A673 (cell line): ENCODE measurements around the gene P2RY6.

Experiments used
- EZH2 ChIP-seq: fragments of 200-600 bp; sonication (generic); IDR thresholded peaks from 2 replicates; pipeline ENCODE4 v1.6.1; 2017; ENCODE audit warnings: borderline replicate concordance, low read depth, mild to moderate bottlenecking, mixed read lengths, antibody characterized with exemption, low read length; ENCODE audit not compliant: poor library complexity, severe bottlenecking
- TF ChIP-seq, protein P1 (sequence below): fragments of 300-800, 200-600 bp; sonication (generic); conservative IDR thresholded peaks from 2 replicates; pipeline ENCODE4 v1.5.1; 2017; ENCODE audit warnings: low read depth, mild to moderate bottlenecking, antibody characterized with exemption, low read length, moderate library complexity, mixed read lengths

DNA sequence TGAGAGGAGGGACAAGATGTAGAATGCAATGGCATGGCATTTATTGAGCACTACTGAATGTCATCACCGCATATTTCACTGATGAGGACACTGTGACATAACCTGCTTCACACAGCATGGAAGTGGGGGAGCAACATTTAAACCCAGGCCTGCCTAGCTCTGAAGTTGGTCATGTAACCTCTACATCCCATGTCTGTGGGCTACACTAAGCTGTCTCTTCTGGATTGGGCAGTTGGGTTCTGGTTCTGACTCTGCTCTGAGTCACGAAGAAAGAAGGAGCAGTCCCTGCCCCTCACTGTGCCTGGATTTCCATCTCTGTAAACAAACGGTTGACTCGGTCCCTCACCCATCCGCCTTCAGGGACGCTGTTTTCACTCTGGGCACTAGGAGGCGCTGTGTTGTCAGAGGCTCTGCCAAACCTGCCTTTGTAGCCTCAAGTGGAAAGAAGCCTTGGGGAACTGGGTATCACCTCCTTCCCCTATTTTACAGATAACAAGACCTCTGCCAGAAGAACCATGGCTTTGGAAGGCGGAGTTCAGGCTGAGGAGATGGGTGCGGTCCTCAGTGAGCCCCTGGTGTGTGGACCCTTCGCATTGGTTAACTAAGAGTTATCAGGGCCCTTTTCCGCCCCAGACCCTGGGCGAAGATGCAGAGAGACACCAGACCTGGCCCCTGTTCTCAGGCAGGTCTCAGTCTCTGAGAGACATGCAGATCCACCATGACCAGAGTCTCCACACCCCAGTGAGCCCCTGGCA lies 23.3 kb downstream of the P2RY6 start:
- no peak for TF ChIP-seq EZH2
- TF ChIP-seq, protein P1, sequence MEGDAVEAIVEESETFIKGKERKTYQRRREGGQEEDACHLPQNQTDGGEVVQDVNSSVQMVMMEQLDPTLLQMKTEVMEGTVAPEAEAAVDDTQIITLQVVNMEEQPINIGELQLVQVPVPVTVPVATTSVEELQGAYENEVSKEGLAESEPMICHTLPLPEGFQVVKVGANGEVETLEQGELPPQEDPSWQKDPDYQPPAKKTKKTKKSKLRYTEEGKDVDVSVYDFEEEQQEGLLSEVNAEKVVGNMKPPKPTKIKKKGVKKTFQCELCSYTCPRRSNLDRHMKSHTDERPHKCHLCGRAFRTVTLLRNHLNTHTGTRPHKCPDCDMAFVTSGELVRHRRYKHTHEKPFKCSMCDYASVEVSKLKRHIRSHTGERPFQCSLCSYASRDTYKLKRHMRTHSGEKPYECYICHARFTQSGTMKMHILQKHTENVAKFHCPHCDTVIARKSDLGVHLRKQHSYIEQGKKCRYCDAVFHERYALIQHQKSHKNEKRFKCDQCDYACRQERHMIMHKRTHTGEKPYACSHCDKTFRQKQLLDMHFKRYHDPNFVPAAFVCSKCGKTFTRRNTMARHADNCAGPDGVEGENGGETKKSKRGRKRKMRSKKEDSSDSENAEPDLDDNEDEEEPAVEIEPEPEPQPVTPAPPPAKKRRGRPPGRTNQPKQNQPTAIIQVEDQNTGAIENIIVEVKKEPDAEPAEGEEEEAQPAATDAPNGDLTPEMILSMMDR, result peak; percentile 99
